WTC11 (cell line): Measurements from ENCODE around the gene SDHA.

Experiments
- NR1H2 ChIP-seq: sonication (generic); formaldehyde crosslinking; IDR thresholded peaks from 2 replicates; pipeline ENCODE4 v1.9.0; 2021; ENCODE audit warnings: mild to moderate bottlenecking, moderate library complexity, missing genetic modification reagents
- TCF7 ChIP-seq: sonication (generic); formaldehyde crosslinking; IDR thresholded peaks from 2 replicates; pipeline ENCODE4 v1.8.0; 2022; ENCODE audit warnings: mild to moderate bottlenecking, low read depth, missing genetic modification reagents, moderate library complexity
- TF ChIP-seq, protein P1 (sequence below): fragments of 200-600 bp; IDR thresholded peaks from 2 replicates; pipeline ENCODE4 v1.8.0; 2022; ENCODE audit warnings: antibody characterized with exemption
- TF ChIP-seq, protein P2 (sequence below): sonication (generic); formaldehyde crosslinking; IDR thresholded peaks from 2 replicates; pipeline ENCODE4 v1.8.0; 2023; ENCODE audit warnings: missing genetic modification reagents, mild to moderate bottlenecking, borderline replicate concordance

GRCh38 chr5:218457-219291 lies 554 bp downstream of the SDHA start:
- TF ChIP-seq, protein P1, sequence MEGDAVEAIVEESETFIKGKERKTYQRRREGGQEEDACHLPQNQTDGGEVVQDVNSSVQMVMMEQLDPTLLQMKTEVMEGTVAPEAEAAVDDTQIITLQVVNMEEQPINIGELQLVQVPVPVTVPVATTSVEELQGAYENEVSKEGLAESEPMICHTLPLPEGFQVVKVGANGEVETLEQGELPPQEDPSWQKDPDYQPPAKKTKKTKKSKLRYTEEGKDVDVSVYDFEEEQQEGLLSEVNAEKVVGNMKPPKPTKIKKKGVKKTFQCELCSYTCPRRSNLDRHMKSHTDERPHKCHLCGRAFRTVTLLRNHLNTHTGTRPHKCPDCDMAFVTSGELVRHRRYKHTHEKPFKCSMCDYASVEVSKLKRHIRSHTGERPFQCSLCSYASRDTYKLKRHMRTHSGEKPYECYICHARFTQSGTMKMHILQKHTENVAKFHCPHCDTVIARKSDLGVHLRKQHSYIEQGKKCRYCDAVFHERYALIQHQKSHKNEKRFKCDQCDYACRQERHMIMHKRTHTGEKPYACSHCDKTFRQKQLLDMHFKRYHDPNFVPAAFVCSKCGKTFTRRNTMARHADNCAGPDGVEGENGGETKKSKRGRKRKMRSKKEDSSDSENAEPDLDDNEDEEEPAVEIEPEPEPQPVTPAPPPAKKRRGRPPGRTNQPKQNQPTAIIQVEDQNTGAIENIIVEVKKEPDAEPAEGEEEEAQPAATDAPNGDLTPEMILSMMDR = no peak
- TF ChIP-seq, protein P2, sequence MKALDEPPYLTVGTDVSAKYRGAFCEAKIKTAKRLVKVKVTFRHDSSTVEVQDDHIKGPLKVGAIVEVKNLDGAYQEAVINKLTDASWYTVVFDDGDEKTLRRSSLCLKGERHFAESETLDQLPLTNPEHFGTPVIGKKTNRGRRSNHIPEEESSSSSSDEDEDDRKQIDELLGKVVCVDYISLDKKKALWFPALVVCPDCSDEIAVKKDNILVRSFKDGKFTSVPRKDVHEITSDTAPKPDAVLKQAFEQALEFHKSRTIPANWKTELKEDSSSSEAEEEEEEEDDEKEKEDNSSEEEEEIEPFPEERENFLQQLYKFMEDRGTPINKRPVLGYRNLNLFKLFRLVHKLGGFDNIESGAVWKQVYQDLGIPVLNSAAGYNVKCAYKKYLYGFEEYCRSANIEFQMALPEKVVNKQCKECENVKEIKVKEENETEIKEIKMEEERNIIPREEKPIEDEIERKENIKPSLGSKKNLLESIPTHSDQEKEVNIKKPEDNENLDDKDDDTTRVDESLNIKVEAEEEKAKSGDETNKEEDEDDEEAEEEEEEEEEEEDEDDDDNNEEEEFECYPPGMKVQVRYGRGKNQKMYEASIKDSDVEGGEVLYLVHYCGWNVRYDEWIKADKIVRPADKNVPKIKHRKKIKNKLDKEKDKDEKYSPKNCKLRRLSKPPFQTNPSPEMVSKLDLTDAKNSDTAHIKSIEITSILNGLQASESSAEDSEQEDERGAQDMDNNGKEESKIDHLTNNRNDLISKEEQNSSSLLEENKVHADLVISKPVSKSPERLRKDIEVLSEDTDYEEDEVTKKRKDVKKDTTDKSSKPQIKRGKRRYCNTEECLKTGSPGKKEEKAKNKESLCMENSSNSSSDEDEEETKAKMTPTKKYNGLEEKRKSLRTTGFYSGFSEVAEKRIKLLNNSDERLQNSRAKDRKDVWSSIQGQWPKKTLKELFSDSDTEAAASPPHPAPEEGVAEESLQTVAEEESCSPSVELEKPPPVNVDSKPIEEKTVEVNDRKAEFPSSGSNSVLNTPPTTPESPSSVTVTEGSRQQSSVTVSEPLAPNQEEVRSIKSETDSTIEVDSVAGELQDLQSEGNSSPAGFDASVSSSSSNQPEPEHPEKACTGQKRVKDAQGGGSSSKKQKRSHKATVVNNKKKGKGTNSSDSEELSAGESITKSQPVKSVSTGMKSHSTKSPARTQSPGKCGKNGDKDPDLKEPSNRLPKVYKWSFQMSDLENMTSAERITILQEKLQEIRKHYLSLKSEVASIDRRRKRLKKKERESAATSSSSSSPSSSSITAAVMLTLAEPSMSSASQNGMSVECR (CRISPR knock-in tag) = 0 out of 2 replicates have a peak, but pooled peaks have one; percentile 40
- TF ChIP-seq NR1H2 (CRISPR knock-in tag) (no peak), TCF7 (no peak)
